CD4-positive, alpha-beta T cell treated with Interleukin-4 for 1 hour (primary cell): Measurements from ENCODE around the gene ZNF282.

Experiments used
- DNase-seq, 2 donors: peaks; one replicate each; pipeline ENCODE4 v3.0.0-alpha.2; 2020 to 2022

The ZNF282 gene

GRCh38 chr7:149194799-149195179 lies 557 bp upstream of the ZNF282 start:
- DNase-seq: no peak

GRCh38 chr7:149196151-149196704 lies 882 bp downstream of the ZNF282 start:
- DNase-seq: peak in 1 of 2 donors; percentile 8

GRCh38 chr7:149196705-149197171 lies 1.4 kb downstream of the ZNF282 start:
- DNase-seq: no peak

GRCh38 chr7:149197675-149198074 lies 2.3 kb downstream of the ZNF282 start:
- no peak for DNase-seq

GRCh38 chr7:149198161-149198816 lies 2.9 kb downstream of the ZNF282 start:
- no peak for DNase-seq

- no peak for DNase-seq
Observed at GRCh38 chr7:149199234-149199995, 4.1 kb downstream of the ZNF282 start.

- no peak for DNase-seq
Observed at GRCh38 chr7:149202831-149203231, 7.5 kb downstream of the ZNF282 start.

GRCh38 chr7:149205690-149206381 lies 10.5 kb downstream of the ZNF282 start:
- no peak for DNase-seq

- DNase-seq: no peak
Observed at GRCh38 chr7:149207324-149208035, 12.1 kb downstream of the ZNF282 start.

- peak; percentile 54 to 62 for DNase-seq
Observed at GRCh38 chr7:149209518-149210269, 14.3 kb downstream of the ZNF282 start.

GRCh38 chr7:149210551-149210950 lies 15.2 kb downstream of the ZNF282 start:
- no peak for DNase-seq

- no peak for DNase-seq
Observed at GRCh38 chr7:149214020-149214720, 18.8 kb downstream of the ZNF282 start.

- DNase-seq: no peak
Observed at GRCh38 chr7:149216402-149216801, 21.1 kb downstream of the ZNF282 start.

GRCh38 chr7:149217570-149217969 lies 22.2 kb downstream of the ZNF282 start:
- no peak for DNase-seq

- no peak for DNase-seq
Observed at GRCh38 chr7:149218469-149219420, 23.4 kb downstream of the ZNF282 start.

- DNase-seq: no peak
Observed at GRCh38 chr7:149220534-149220933, 25.2 kb downstream of the ZNF282 start.

GRCh38 chr7:149223176-149223575 lies 27.8 kb downstream of the ZNF282 start:
- no peak for DNase-seq

- no peak for DNase-seq
Observed at GRCh38 chr7:149223761-149224160, 28.4 kb downstream of the ZNF282 start.

GRCh38 chr7:149224352-149224751 lies 29.0 kb downstream of the ZNF282 start:
- no peak for DNase-seq

- no peak for DNase-seq
Observed at GRCh38 chr7:149225106-149225505, 29.8 kb downstream of the ZNF282 start.
